CD14-positive monocyte (primary cell): Measurements from ENCODE around the gene KCNH1. TPM values are rescaled to one million over a fixed set of nuclear protein-coding genes. Genes with fewer than 3 reads are reported as not detected.

ENCODE experiments used
- DNase-seq, 3 donors: peaks; one replicate each; pipeline ENCODE4 v3.0.0-alpha.2; 2011 to 2022
- H2AFZ ChIP-seq: 2 replicates; pipeline ENCODE4 v1.6.0; 2012; ENCODE audit warnings: mild to moderate bottlenecking, low read depth, low read length, inconsistent platforms; ENCODE audit not compliant: insufficient read depth, poor library complexity, severe bottlenecking
- H3K27ac ChIP-seq, 2 donors: 1 replicate in 1 of 2; 2 replicates in 1 of 2; pipeline ENCODE4 v1.5.1; 2012 to 2013; ENCODE audit warnings: low read length in 2 of 2, control low read depth in 1 of 2, inconsistent platforms in 1 of 2, low read depth in 1 of 2, mild to moderate bottlenecking in 1 of 2
- H3K27me3 ChIP-seq, 2 donors: one replicate each; pipeline versions ENCODE4 v1.6.0 to v1.6.1; 2011 to 2013; ENCODE audit warnings: low read length in 2 of 2; ENCODE audit not compliant: control insufficient read depth in 2 of 2, insufficient read depth in 2 of 2
- H3K36me3 ChIP-seq, 2 donors: replicated peaks in 1 of 2; 1 replicate in 1 of 2; 2 replicates in 1 of 2; pipeline versions ENCODE4 v1.5.1 to v1.6.1; 2012 to 2013; ENCODE audit warnings: low read length in 2 of 2, control low read depth in 1 of 2, inconsistent platforms in 1 of 2, mild to moderate bottlenecking in 1 of 2; ENCODE audit not compliant: insufficient read depth in 2 of 2, control insufficient read depth in 1 of 2
- H3K4me1 ChIP-seq, 2 donors: 1 replicate in 1 of 2; 2 replicates in 1 of 2; pipeline versions ENCODE4 v1.5.1 to v1.6.1; 2012 to 2013; ENCODE audit warnings: low read length in 2 of 2, control low read depth in 1 of 2, inconsistent platforms in 1 of 2, mild to moderate bottlenecking in 1 of 2, moderate library complexity in 1 of 2; ENCODE audit not compliant: insufficient read depth in 2 of 2, control insufficient read depth in 1 of 2
- H3K4me2 ChIP-seq: replicated peaks from 2 replicates; pipeline ENCODE3; 2012; ENCODE audit warnings: low read length, moderate library complexity, mild to moderate bottlenecking; ENCODE audit not compliant: poor library complexity, severe bottlenecking; ENCODE audit errors: extremely low read depth
- H3K4me3 ChIP-seq, 3 experiments: fragments of 200-600 bp in 1 of 3; sonication (generic) in 1 of 3; replicated peaks in 1 of 3; 1 replicate in 2 of 3; 2 replicates in 1 of 3; pipeline ENCODE4 v1.5.1; 2011 to 2013; ENCODE audit warnings: low read length in 3 of 3, mild to moderate bottlenecking in 3 of 3, control low read depth in 2 of 3, low read depth in 2 of 3, inconsistent platforms in 1 of 3, moderate library complexity in 1 of 3
- H3K79me2 ChIP-seq: 2 replicates; pipeline ENCODE4 v1.6.0; 2012; ENCODE audit warnings: mild to moderate bottlenecking, control low read depth, inconsistent platforms, low read length, moderate library complexity; ENCODE audit not compliant: insufficient read depth
- H3K9ac ChIP-seq: 2 replicates; pipeline ENCODE4 v1.6.0; 2017; ENCODE audit warnings: low read length, mild to moderate bottlenecking; ENCODE audit not compliant: insufficient read depth, poor library complexity, severe bottlenecking
- H3K9me3 ChIP-seq, 2 donors: replicated peaks in 1 of 2; 1 replicate in 1 of 2; 2 replicates in 1 of 2; pipeline versions ENCODE4 v1.5.1 to v1.6.1; 2012 to 2013; ENCODE audit warnings: low read length in 2 of 2, control low read depth in 1 of 2; ENCODE audit not compliant: control insufficient read depth in 1 of 2, insufficient read depth in 1 of 2
- H4K20me1 ChIP-seq: 2 replicates; pipeline ENCODE4 v1.6.0; 2012; ENCODE audit warnings: mild to moderate bottlenecking, low read length, control low read depth, moderate library complexity; ENCODE audit not compliant: insufficient read depth
- H3K27ac Mint-ChIP-seq, 7 donors: one replicate each; pipeline ENCODE4 v1.8.0; 2020; ENCODE audit warnings: mild to moderate bottlenecking in 7 of 7, mixed read lengths in 7 of 7, moderate library complexity in 6 of 7, inconsistent platforms in 2 of 7
- H3K27me3 Mint-ChIP-seq, 3 donors: one replicate each; pipeline ENCODE4 v1.8.0; 2021 to 2022; ENCODE audit warnings: low read depth in 3 of 3, mild to moderate bottlenecking in 3 of 3, mixed read lengths in 3 of 3, moderate library complexity in 3 of 3, inconsistent platforms in 1 of 3
- H3K36me3 Mint-ChIP-seq, 2 donors: one replicate each; pipeline ENCODE4 v1.8.0; 2020; ENCODE audit warnings: mixed read lengths in 2 of 2, inconsistent platforms in 1 of 2, mild to moderate bottlenecking in 1 of 2
- H3K4me1 Mint-ChIP-seq: one replicate; pipeline ENCODE4 v1.8.0; 2020; ENCODE audit warnings: mild to moderate bottlenecking, mixed read lengths
- H3K4me3 Mint-ChIP-seq, 2 donors: one replicate each; pipeline ENCODE4 v1.8.0; 2020; ENCODE audit warnings: mild to moderate bottlenecking in 2 of 2, mixed read lengths in 2 of 2, moderate library complexity in 1 of 2
- H3K9me3 Mint-ChIP-seq, 7 donors: one replicate each; pipeline ENCODE4 v1.8.0; 2020 to 2022; ENCODE audit warnings: mixed read lengths in 7 of 7, mild to moderate bottlenecking in 6 of 7, moderate library complexity in 6 of 7, inconsistent platforms in 2 of 7
- CTCF ChIP-seq: fragments of 200-600 bp; IDR thresholded peaks from one replicate; pipeline ENCODE4 v1.8.0; 2022; ENCODE audit warnings: antibody characterized with exemption, mild to moderate bottlenecking
- WGBS: methylation state at CpG from one replicate; pipeline ENCODE4 v1.1.5; 2013; ENCODE audit warnings: missing lambda C conversion rate; ENCODE audit not compliant: insufficient coverage; 5-methylcytosine and 5-hydroxymethylcytosine counted together
- intact Hi-C, 2 donors: fragments of 100-400 bp; cut with micrococcal nuclease; formaldehyde crosslinking; loops; one replicate each; pipeline versions ENCODE4 v1.15.0 to v1.15.1; 2023
- polyA plus RNA-seq, 3 donors: library from polyadenylated mRNA; depleted of rRNA in 1 of 3; unstranded in 2 of 3; stranded (reverse) in 1 of 3; fragments of 300-500 nt in 2 of 3; fragments of >200 nt in 1 of 3; fragmentation: Illumina TruSeq in 2 of 3; gene quantifications; 1 replicate in 2 of 3; 2 replicates in 1 of 3; pipeline ENCODE4 v1.2.3, GENCODE V29; 2012 to 2021

KCNH1 gene
- polyA plus RNA-seq, 3 donors = not detected

GRCh38 chr1:211037095-211037494 lies 96.9 kb downstream of the KCNH1 start:
- intact Hi-C loops = no loop called here
- Histone ChIP-seq H3K27me3 (no peaks in the 10 kb centered on the region), H3K79me2 (no peaks in the 10 kb centered on the region), H2AFZ (no peak overlapping the region), H3K4me1 (no peaks in the 10 kb centered on the region), H3K4me3 (no peak overlapping the region), H3K9me3 (peaks cover 0 to 5% of the 10 kb centered on the region in 2 donors), H3K4me2 (no peak overlapping the region), H3K27ac (no peak overlapping the region), H3K9ac (no peak overlapping the region), H3K36me3 (no peaks in the 10 kb centered on the region), H4K20me1 (no peaks in the 10 kb centered on the region)
- Mint-ChIP-seq H3K9me3 (peaks cover 0 to 11% (median 4%) of the 10 kb centered on the region in 7 donors), H3K4me1 (no peaks in the 10 kb centered on the region), H3K27me3 (peaks cover 0 to 2% (median 0%) of the 10 kb centered on the region in 3 donors), H3K36me3 (no peaks in the 10 kb centered on the region), H3K4me3 (no peak overlapping the region), H3K27ac (no peak overlapping the region)
- no peak for DNase-seq
- 83% methylated on average over 1 of the region's 2 CpGs for WGBS
- no peak for TF ChIP-seq CTCF

DNA sequence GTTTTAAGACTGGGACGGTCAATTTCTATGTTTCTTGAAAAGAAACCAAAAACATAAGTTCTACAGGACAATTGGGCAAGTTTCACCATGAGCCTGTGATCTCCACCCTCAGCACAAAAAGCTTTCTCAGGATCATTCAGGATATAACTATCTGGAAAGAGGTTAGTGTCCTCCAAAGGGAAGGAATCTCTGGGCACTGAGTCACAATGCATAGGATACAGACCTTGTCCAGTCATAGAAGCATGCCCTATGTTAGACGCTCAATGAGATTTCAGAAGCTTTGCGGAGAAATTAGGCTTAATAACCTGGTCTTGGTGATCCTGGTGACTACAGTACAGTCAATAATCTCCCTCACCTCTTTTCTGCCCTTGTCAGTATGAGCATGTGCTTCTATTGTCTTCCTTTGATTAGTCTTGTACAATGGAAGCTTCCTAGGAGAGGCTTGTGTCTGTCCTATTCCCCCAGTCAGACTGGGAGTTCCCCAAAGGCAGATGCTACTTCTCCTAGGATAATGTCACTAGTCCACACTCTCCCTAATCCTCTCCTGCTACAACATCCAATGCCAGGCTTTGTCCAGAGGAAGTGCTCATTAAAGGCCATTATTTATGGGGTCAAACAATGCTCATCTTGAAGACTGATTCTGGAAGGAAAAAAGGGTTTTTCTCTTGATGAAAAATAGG lies 97.4 kb downstream of the KCNH1 start:
- intact Hi-C loops = no loop called here
- 100% methylated on average over 3 of the region's 3 CpGs for WGBS
- Mint-ChIP-seq H3K27me3 (peaks cover 0 to 2% (median 0%) of the 10 kb centered on the region in 3 donors), H3K4me1 (no peaks in the 10 kb centered on the region), H3K9me3 (peaks cover 0 to 8% (median 4%) of the 10 kb centered on the region in 7 donors), H3K27ac (no peak overlapping the region), H3K36me3 (no peaks in the 10 kb centered on the region), H3K4me3 (no peak overlapping the region)
- no peak for TF ChIP-seq CTCF
- Histone ChIP-seq H3K36me3 (no peaks in the 10 kb centered on the region), H3K4me1 (no peaks in the 10 kb centered on the region), H3K9ac (no peak overlapping the region), H4K20me1 (no peaks in the 10 kb centered on the region), H3K27me3 (no peaks in the 10 kb centered on the region), H3K4me2 (no peak overlapping the region), H3K4me3 (no peak overlapping the region), H3K79me2 (no peaks in the 10 kb centered on the region), H2AFZ (no peak overlapping the region), H3K27ac (no peak overlapping the region), H3K9me3 (peaks cover 0 to 5% of the 10 kb centered on the region in 2 donors)
- DNase-seq = no peak
